ENCODE measurements around the gene DDX46.
A peak's percentile ranks its signal among the peaks of the same experiment; 100 is the strongest.
"Not testable (repeated sequence)": the region's sequence is repeated elsewhere in the genome, so short reads cannot be mapped to it uniquely, and the experiment has no call there.

DDX46 gene

GRCh38 chr5:134845335-134845851 is 86.8 kb downstream of the DDX46 start:
- DNase-seq (ENCODE audit: extremely low spot score): no peak
- POLR2A ChIA-PET: interaction anchor here (0.7 to 1.1 kb wide), 7 partner anchors 15 to 669 kb away, joined by 3 to 6 read pairs (median 4); partner anchors contain the start of genes DDX46 and TXNDC15

GRCh38 chr5:134845852-134846640 is 87.5 kb downstream of the DDX46 start, which contains the start of gene C5orf24:
Gene C5orf24, plus strand, starts transcription at chr5:134845968. Its CDS starts 8,933 bp downstream, at chr5:134854901.
- ChIA-PET CTCF (interaction anchor here (0.7 to 2.2 kb wide), 7 partner anchors 10 to 56 kb away, joined by 3 to 7 read pairs (median 4); no protein-coding TSS in a partner anchor), POLR2A (interaction anchor here (0.7 to 1.1 kb wide), 7 partner anchors 14 to 670 kb away, joined by 3 to 6 read pairs (median 4); partner anchors contain the start of genes DDX46 and TXNDC15)
- TF ChIP-seq CTCF (IDR thresholded peaks at IDR 0.05; ENCODE audit: control extremely low read depth, extremely low read depth, low read depth, missing control alignments): no peak
- peak; percentile 96 for DNase-seq (ENCODE audit: extremely low spot score)

More at GRCh38 chr5:134845335-134845851, 86.8 kb downstream of the DDX46 start:
- CTCF ChIA-PET: interaction anchor here (0.7 to 2.2 kb wide), 7 partner anchors 10 to 57 kb away, joined by 3 to 7 read pairs (median 4); no protein-coding TSS in a partner anchor
- TF ChIP-seq CTCF (IDR thresholded peaks at IDR 0.05; ENCODE audit: control extremely low read depth, extremely low read depth, low read depth, missing control alignments): no peak

- POLR2A ChIA-PET: no interaction called here
- DNase-seq (ENCODE audit: extremely low spot score): no peak
- no peak for TF ChIP-seq CTCF (IDR thresholded peaks at IDR 0.05; ENCODE audit: control extremely low read depth, extremely low read depth, low read depth, missing control alignments)
- CTCF ChIA-PET: no interaction called here
Measured at GRCh38 chr5:134846641-134846960, 88.0 kb downstream of the DDX46 start.

- not testable (repeated sequence) for DNase-seq (ENCODE audit: extremely low spot score)
- CTCF ChIA-PET: interaction anchor here (0.7 to 1.6 kb wide), 5 partner anchors 10 to 1868 kb away, joined by 3 to 7 read pairs (median 5); partner anchors contain the start of gene PCBD2
- POLR2A ChIA-PET: interaction anchor here (0.7 kb wide), 1 partner anchor 25 kb away, joined by 7 read pairs; no protein-coding TSS in a partner anchor
Measured at GRCh38 chr5:134849434-134849933, 90.9 kb downstream of the DDX46 start.

GRCh38 chr5:134851307-134851923 is 92.8 kb downstream of the DDX46 start:
- DNase-seq (ENCODE audit: extremely low spot score): no peak
- peak; percentile 41 for TF ChIP-seq CTCF (IDR thresholded peaks at IDR 0.05; ENCODE audit: control extremely low read depth, extremely low read depth, low read depth, missing control alignments)
- ChIA-PET POLR2A (no interaction called here), CTCF (interaction anchor here (0.9 to 2.4 kb wide), 9 partner anchors 9 to 183 kb away, joined by 3 to 10 read pairs (median 5); partner anchors contain the start of gene PCBD2)

GRCh38 chr5:134856465-134856864 is 97.9 kb downstream of the DDX46 start:
- DNase-seq (ENCODE audit: extremely low spot score); POLR2A ChIA-PET: not testable (repeated sequence)
- CTCF ChIA-PET: interaction anchor here (1.2 to 1.3 kb wide), 2 partner anchors 11 to 15 kb away, joined by 3 to 4 read pairs; partner anchors contain the start of gene C5orf24

GRCh38 chr5:134857401-134857800 is 98.8 kb downstream of the DDX46 start:
- no peak for DNase-seq (ENCODE audit: extremely low spot score)
- POLR2A ChIA-PET: no interaction called here
- CTCF ChIA-PET: interaction anchor here (1.2 to 2.5 kb wide), 2 partner anchors 10 to 15 kb away, joined by 3 to 5 read pairs; no protein-coding TSS in a partner anchor
- TF ChIP-seq CTCF (IDR thresholded peaks at IDR 0.05; ENCODE audit: control extremely low read depth, extremely low read depth, low read depth, missing control alignments): no peak
